Parathyroid adenoma (tissue), 2 donors: Measurements from ENCODE around the gene PPT2.

Source experiments
- H2AFZ ChIP-seq: fragments of 300-600 bp; sonication (generic); one replicate; pipeline ENCODE4 v1.7.0; 2017; ENCODE audit warnings: antibody characterized with exemption, mild to moderate bottlenecking
- H3K27ac ChIP-seq: fragments of 300-600 bp; sonication (generic); one replicate; pipeline ENCODE4 v1.7.0; 2017
- H3K27me3 ChIP-seq: fragments of 300-600 bp; sonication (generic); one replicate; pipeline ENCODE4 v1.7.0; 2017; ENCODE audit warnings: low read length; ENCODE audit not compliant: control insufficient read depth, insufficient read depth
- H3K36me3 ChIP-seq: fragments of 300-600 bp; sonication (generic); one replicate; pipeline ENCODE4 v1.7.0; 2017; ENCODE audit warnings: low read length; ENCODE audit not compliant: control insufficient read depth, insufficient read depth
- H3K4me1 ChIP-seq: fragments of 300-600 bp; sonication (generic); one replicate; pipeline ENCODE4 v1.7.0; 2017; ENCODE audit warnings: control low read depth
- H3K4me2 ChIP-seq: fragments of 300-600 bp; sonication (generic); one replicate; pipeline ENCODE4 v1.7.0; 2017; ENCODE audit warnings: low read length
- H3K4me3 ChIP-seq: fragments of 300-600 bp; sonication (generic); one replicate; pipeline ENCODE4 v1.7.0; 2017; ENCODE audit warnings: low read depth, low read length
- H3K79me2 ChIP-seq: fragments of 300-600 bp; sonication (generic); one replicate; pipeline ENCODE4 v1.7.0; 2017; ENCODE audit warnings: control low read depth
- H3K9ac ChIP-seq: fragments of 300-600 bp; sonication (generic); one replicate; pipeline ENCODE4 v1.7.0; 2017; ENCODE audit warnings: mild to moderate bottlenecking
- H3K9me3 ChIP-seq: fragments of 300-600 bp; sonication (generic); one replicate; pipeline ENCODE4 v1.7.0; 2017; ENCODE audit warnings: low read length; ENCODE audit not compliant: control insufficient read depth
- TF ChIP-seq, protein P1 (sequence below): fragments of 300-600 bp; sonication (generic); IDR thresholded peaks from one replicate; pipeline ENCODE4 v1.7.0; 2017; ENCODE audit warnings: antibody characterized with exemption, mild to moderate bottlenecking
- donor health status: primary hyperparathyroidism.

PPT2 gene

DNA sequence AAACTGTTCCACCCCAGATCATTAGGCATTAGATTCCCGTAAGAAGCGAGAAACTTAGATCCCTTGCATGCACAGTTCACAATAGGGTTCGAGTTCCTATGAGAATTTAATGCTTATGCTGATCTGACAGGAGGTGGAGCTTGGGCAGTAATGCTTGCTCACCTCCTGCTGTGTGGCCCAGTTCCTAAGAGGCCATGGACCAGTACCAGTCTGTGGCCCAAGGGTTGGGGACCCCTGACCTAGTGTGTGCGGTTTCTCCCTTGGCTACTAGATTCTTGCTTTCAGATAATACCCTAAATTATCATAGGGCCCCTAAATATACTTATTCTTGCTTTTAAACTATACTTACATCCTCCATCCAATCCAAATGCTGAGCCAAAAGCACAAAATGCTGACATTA is 40.4 kb downstream of the PPT2 start:
- Histone ChIP-seq H3K4me3 (no peak overlapping the region), H3K9ac (no peak overlapping the region), H3K4me1 (peaks cover 4% of the 10 kb centered on the region), H3K9me3 (no peaks in the 10 kb centered on the region), H3K36me3 (no peaks in the 10 kb centered on the region), H3K27ac (peak overlapping the region; percentile 98), H3K4me2 (no peak overlapping the region), H2AFZ (peak overlapping the region; percentile 25), H3K27me3 (no peaks in the 10 kb centered on the region), H3K79me2 (peaks cover 4% of the 10 kb centered on the region)
- TF ChIP-seq, protein P1, sequence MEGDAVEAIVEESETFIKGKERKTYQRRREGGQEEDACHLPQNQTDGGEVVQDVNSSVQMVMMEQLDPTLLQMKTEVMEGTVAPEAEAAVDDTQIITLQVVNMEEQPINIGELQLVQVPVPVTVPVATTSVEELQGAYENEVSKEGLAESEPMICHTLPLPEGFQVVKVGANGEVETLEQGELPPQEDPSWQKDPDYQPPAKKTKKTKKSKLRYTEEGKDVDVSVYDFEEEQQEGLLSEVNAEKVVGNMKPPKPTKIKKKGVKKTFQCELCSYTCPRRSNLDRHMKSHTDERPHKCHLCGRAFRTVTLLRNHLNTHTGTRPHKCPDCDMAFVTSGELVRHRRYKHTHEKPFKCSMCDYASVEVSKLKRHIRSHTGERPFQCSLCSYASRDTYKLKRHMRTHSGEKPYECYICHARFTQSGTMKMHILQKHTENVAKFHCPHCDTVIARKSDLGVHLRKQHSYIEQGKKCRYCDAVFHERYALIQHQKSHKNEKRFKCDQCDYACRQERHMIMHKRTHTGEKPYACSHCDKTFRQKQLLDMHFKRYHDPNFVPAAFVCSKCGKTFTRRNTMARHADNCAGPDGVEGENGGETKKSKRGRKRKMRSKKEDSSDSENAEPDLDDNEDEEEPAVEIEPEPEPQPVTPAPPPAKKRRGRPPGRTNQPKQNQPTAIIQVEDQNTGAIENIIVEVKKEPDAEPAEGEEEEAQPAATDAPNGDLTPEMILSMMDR = no peak

DNA sequence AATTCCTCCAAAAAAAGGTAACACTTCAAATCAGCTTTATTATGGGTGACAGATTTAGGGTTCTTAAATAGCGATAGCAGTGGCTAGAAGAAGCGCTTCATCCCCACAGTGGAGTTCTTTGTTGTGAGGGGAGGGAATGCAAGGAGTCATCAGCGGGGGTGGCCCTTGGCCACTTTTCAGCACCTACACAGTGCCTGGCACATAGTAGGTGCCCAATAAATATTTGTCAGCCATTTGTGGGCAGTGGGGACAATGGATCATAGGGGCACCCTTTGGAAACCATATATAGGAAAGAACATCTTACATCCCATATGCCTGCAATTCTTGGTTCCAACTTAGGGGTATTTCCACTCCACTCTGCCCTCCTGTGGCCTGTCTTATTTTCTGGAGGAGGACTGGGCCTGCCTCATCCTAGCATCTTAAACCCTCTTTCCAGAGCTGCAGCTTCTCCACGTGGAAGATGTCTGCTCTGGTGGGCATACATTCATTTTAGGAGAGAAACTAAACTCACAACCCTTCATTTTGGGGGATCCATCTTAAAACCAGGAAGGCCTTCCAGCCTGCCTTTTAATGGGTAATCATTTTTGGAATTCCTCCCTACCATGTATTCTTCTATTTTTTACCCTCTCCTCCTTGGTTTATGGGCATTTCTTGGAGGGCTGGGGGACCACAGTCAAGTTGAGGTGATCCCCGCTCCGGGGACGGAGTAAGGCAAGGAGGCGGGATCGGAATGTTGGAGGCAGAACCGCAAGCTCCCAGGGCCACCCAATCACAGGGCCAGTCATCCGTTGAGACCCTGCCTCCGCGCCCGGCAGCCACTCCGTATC is 41.1 kb downstream of the PPT2 start:
- H3K27ac ChIP-seq = peak overlapping the region; percentile 98
- H3K4me1 ChIP-seq = peaks cover 4% of the 10 kb centered on the region

DNA sequence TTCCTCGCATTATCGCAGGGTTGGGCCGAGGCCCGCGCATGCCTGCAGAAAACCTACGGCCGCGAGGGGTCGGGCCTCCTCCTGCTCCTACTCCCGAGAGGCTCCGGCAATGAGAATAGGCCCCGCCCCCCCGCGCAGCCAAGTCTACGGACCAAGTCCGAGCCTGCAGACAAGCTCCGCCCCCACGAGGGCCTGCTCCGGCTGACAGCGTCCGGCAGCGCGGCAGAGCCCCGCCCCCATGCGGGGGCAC is 41.6 kb downstream of the PPT2 start:
- H3K4me2 ChIP-seq = no peak overlapping the region
- H3K4me3 ChIP-seq = peak overlapping the region; percentile 82
- H3K9ac ChIP-seq = no peak overlapping the region
- peak overlapping the region; percentile 93 for H2AFZ ChIP-seq
- peaks cover 4% of the 10 kb centered on the region for H3K4me1 ChIP-seq
- H3K79me2 ChIP-seq = peaks cover 4% of the 10 kb centered on the region
- peak overlapping the region; percentile 98 for H3K27ac ChIP-seq
- TF ChIP-seq, protein P1 = peak; percentile 50
- no peaks in the 10 kb centered on the region for H3K36me3 ChIP-seq
- no peaks in the 10 kb centered on the region for H3K9me3 ChIP-seq
- no peaks in the 10 kb centered on the region for H3K27me3 ChIP-seq

More for the DNA sequence above, 41.1 kb downstream of the PPT2 start:
- Histone ChIP-seq H3K4me2 (peak overlapping the region; percentile 95), H3K9ac (no peak overlapping the region), H3K4me3 (peak overlapping the region; percentile 82), H3K79me2 (peaks cover 4% of the 10 kb centered on the region), H2AFZ (peak overlapping the region; percentile 57), H3K27me3 (no peaks in the 10 kb centered on the region), H3K9me3 (no peaks in the 10 kb centered on the region), H3K36me3 (no peaks in the 10 kb centered on the region)
- TF ChIP-seq, protein P1 = peak; percentile 39

DNA sequence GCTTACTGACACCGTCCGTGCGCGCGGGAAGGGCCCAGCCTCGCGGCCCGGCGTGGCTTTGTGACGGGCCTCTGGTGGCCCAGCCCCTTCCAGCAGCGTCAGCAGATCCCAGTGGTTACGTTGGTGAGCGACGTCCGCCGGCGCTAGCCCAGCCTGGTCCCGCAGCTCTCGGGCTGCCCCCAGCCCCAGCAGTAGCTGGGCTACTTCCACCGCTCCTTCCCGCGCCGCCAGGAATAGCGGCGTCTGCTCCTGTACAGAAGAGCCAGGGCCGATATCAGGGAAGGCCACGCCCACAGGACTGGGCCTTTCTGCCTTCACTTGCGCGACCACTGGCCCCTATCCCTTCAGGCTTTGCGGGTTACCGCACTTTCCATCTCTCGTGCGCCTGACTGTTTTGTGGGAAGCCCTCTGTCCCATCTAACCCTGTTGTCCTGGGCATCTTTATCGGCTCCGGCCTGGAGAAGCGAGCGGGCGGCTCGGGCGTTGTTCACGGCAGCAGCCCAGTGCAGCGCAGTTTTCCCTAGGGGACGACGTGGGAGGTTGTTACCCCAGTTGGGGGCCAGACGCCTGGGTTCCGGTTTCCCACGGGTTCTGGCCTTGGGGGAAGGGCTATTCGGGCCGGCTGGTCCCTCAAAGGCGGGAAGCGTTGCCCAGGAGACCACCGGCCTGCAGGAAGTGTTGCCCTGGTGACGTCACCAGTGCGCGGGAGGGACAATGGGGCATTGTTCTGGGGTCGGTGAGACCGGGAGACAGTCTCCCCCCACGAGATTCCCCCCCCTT is 42.2 kb downstream of the PPT2 start:
- peak overlapping the region; percentile 92 for H3K4me2 ChIP-seq
- peak overlapping the region; percentile 94 for H3K9ac ChIP-seq
- peak overlapping the region; percentile 98 for H3K27ac ChIP-seq
- no peaks in the 10 kb centered on the region for H3K9me3 ChIP-seq
- peaks cover under 1% of the 10 kb centered on the region for H3K79me2 ChIP-seq
- TF ChIP-seq, protein P1 = no peak
- H3K4me3 ChIP-seq = peak overlapping the region; percentile 82
- H3K36me3 ChIP-seq = no peaks in the 10 kb centered on the region
- no peaks in the 10 kb centered on the region for H3K27me3 ChIP-seq
- peak overlapping the region; percentile 93 for H2AFZ ChIP-seq
- peaks cover under 1% of the 10 kb centered on the region for H3K4me1 ChIP-seq
